H1 (cell line): ENCODE measurements around the gene S100G.

Experiments used
- CBX8 ChIP-seq: fragments of 300-800, 300-1000 bp; sonication (generic); IDR thresholded peaks from 2 replicates; pipeline ENCODE4 v1.7.1; 2016; ENCODE audit warnings: low read depth, low read length, borderline replicate concordance
- GTF2F1 ChIP-seq: IDR thresholded peaks from 2 replicates; pipeline ENCODE4 v1.6.1; 2012; ENCODE audit warnings: low read depth, low read length, improper control_type of control experiment, borderline replicate concordance

DNA sequence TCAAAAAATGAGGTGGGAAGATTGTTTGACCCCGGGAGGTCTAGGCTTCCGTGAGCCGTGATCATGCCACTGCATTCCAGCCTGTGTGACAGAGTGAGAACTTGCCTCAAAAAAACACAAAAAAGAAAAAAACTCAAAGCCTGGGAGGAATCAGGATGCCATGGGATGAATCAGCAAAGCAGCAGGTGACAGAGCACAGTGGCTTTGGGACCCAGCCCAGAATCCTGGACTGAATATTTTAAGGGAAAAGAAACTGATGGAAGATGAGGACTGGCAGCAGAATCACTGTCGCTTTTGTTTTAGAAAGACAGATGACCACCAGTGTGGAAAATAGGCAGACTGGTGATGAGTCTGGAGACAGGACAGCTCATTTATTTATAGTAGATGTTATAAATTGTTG is 16.6 kb downstream of the S100G start:
- no peak for TF ChIP-seq CBX8
- no peak for TF ChIP-seq GTF2F1
